Uterus (tissue), 2 donors: ENCODE measurements around the gene KLK15.

ENCODE experiments used
- POLR2A ChIP-seq, 2 donors: fragments of 450-650 bp; IDR thresholded peaks; one replicate each; pipeline ENCODE4 v1.6.1; 2016; ENCODE audit warnings: antibody characterized with exemption in 2 of 2, mild to moderate bottlenecking in 1 of 2, moderate library complexity in 1 of 2
- TF ChIP-seq, protein P1 (sequence below), 4 experiments: fragments of 200-600 bp in 2 of 4; fragments of 450-650 bp in 2 of 4; sonication (generic) in 2 of 4; IDR thresholded peaks; one replicate each; pipeline ENCODE4 v1.5.1; 2016 to 2019; ENCODE audit warnings: antibody characterized with exemption in 4 of 4, mild to moderate bottlenecking in 2 of 4, moderate library complexity in 1 of 4

DNA sequence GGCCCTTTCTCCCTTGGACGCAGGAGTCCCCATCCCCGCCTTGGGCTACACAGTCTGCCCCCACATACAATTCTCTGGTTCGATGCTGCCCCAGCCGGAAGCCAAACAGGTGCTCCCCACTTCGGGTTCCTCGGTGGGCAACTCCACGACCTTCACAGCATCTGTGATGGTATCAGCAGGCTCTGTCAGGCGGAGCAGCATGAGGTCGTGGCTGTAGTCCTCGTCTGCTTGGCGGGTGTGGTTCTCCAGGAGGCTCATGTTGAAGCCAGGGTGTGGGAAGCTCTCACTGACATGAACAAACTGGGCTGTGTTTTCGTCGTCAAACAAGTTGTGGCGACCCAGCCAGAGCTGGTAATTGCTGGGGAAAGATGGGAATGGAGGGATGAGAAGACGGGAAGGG lies 13.3 kb downstream of the KLK15 start:
- TF ChIP-seq, protein P1, sequence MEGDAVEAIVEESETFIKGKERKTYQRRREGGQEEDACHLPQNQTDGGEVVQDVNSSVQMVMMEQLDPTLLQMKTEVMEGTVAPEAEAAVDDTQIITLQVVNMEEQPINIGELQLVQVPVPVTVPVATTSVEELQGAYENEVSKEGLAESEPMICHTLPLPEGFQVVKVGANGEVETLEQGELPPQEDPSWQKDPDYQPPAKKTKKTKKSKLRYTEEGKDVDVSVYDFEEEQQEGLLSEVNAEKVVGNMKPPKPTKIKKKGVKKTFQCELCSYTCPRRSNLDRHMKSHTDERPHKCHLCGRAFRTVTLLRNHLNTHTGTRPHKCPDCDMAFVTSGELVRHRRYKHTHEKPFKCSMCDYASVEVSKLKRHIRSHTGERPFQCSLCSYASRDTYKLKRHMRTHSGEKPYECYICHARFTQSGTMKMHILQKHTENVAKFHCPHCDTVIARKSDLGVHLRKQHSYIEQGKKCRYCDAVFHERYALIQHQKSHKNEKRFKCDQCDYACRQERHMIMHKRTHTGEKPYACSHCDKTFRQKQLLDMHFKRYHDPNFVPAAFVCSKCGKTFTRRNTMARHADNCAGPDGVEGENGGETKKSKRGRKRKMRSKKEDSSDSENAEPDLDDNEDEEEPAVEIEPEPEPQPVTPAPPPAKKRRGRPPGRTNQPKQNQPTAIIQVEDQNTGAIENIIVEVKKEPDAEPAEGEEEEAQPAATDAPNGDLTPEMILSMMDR (IDR thresholded peaks at IDR 0.05) = no peak
- no peak for TF ChIP-seq POLR2A (IDR thresholded peaks at IDR 0.05)
